Activated gamma-delta T cell treated with Interleukin-2 at 50 U/mL for 16 hours (primary cell): ENCODE measurements around the gene NELL1.
A peak's percentile ranks its signal among the peaks of the same experiment; 100 is the strongest.

ENCODE experiments used
- DNase-seq: peaks from one replicate; pipeline ENCODE4 v3.0.0-alpha.2; 2020

The NELL1 gene

GRCh38 chr11:20668844-20669819 lies at the start of gene NELL1:
NELL1 (plus strand) TSS chr11:20669586.
- DNase-seq: no peak

DNA sequence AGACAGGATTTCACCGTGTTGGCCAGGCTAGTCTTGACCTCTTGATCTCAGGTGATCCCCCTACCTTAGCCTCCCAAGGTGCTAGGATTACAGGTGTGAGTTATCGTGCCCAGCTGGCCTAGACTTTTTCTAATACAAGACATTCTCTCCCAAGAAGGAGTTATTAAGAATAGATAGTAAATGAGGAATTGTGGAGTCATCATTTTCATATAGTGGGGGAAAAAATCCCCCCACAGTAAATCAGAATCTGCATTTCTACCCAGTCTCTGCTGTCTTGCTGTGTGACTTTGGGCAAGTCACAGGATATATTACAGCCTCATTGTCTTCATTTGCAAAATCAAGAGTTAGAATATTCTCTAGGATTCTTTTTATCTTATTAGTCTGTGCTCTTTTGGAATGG lies 48.4 kb upstream of the NELL1 start:
- DNase-seq: no peak

GRCh38 chr11:20621679-20622078 lies 47.7 kb upstream of the NELL1 start:
- no peak for DNase-seq

- DNase-seq: no peak
Measured at GRCh38 chr11:20623252-20623651, 46.1 kb upstream of the NELL1 start.

GRCh38 chr11:20626279-20626678 lies 43.1 kb upstream of the NELL1 start:
- DNase-seq: no peak

DNA sequence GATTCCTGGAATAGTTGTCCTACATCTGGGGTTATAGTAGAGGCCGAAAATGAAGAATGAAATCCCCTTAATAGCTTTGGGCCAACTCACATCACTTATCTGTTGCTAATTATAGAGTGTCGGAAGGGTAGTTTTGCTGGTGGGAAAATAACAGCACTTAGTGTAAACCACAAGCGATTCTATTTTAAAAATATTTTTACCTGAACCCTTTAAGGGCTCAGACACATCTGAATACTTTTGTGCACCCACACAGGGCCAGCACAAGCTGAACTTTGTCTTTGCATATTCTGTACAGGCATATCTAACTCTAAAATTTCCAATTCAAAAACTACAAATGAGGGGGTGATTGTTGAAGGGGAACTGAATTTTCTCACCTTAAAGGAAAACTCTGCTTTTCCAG lies 42.4 kb upstream of the NELL1 start:
- DNase-seq: no peak

DNA sequence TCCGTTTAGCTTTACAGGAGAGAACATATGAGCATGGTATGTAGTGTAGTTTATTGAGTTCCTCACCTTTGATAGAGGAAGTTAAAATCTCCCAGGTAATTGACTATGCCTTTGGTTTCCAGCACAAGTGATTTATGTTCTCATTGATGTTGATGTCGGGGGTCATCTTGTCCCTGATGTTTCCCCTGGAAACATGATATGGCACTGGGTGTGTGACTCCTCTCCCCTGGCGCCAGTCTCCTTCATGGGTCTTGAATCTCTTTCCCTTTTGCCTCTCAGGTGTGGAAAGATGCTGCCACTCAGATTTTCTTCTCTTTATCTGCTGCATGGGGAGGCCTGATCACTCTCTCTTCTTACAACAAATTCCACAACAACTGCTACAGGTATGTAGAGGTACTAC lies 41.7 kb upstream of the NELL1 start:
- no peak for DNase-seq

DNA sequence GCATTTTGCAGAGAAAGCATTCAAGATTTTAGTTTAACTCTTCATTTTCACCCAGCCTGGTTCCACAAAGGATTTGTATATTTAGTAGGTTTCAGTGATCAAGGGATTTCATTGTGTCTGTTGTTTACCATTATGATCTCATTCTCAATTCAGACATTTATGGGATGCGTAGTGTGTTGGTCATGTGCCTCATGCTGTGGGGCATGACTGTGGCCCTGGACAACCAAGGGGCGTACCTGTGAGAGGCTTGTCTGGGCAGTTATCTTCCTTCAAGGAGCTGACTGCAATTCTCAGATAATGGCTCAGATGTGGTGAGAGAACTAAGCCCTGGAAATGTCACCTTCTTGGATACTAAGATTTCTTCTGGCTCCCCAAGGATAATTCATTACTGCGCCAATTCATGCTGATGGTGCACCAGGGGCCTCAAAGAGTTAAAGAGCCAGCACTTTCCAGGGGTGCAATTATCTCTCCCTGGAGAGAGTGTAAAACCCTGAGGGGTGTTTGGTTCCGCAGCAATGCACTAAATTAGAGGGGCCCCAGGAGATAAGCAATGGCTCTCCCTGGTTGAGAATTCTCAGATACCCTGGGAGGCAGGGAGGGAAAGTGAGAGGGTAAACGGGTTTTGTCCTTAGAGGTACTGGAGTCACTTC lies 37.7 kb upstream of the NELL1 start:
- no peak for DNase-seq

DNA sequence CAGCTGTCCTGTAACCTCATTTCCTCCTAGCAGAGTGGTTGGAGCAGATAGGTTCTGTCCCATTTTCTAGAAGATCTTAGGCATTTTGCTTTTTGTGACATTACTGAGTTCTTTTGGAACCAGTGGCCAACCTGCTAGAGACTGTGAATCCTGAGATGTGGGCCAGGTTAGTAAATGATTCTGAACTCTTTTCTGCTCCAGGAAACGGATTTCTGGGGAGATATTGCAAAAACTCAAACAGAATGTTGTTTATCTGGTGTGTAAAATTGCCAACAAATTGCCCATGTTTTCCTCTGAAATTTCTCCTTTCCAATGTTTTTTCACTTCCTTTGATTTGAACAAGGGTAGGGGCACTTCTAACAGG lies 37.2 kb upstream of the NELL1 start:
- no peak for DNase-seq

DNA sequence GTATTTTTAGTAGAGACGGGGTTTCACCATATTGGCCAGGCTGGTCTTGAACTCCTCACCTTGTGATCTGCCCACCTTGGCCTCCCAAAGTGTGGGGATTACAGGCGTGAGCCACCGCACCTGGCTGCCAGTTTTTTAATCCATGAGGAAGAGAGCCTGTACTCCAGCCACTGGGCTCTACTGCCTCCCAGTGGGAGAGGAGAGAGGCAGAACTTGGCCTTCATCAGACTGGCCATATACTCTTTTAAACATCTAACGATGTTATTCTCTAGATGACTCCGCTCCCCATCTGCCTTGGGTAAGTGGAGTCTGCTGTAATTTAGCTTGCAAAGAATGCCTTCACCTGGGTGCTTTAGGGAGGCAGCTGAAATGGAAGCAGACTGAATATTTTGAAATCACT lies 35.3 kb upstream of the NELL1 start:
- DNase-seq: no peak

- DNase-seq: no peak
Measured at GRCh38 chr11:20634781-20635180, 34.6 kb upstream of the NELL1 start.

DNA sequence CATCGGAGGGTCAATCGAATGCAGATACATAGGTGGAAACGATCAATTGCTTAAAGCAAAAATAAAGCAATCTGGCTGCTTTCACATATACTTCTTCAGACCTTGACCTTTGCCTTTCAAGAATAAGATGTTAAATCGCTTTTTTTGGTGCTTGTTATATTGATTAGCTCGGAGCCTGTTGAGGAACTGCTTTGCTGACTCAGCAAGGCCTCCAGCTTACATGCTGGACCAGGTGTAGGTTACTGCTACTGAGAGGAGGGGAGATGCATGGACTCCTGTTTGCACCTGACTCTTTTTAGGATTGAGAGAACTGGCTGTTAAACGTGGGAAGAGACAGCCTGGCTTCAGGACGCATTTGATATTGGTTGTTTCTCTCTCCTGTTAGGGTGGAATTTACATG lies 31.3 kb upstream of the NELL1 start:
- no peak for DNase-seq

DNA sequence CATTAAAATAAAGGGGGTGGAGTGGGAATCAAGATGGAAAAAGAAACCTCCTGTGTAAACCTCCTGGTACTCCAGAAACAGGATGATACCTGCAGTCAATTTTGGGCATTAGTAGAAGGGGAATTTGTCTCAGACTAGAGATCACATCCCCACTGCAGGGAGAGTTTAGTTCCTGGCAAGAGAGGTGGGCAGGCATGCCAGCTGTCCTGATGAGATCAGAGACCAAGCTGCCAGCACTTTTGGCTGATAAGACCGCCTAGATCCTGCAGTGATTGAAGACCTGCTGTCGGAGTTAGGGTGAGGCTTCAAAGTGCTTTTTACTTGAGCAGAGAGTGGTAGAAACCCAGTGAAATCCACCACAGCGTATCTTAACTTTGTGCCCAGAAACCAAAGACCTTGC lies 29.7 kb upstream of the NELL1 start:
- DNase-seq: no peak

DNA sequence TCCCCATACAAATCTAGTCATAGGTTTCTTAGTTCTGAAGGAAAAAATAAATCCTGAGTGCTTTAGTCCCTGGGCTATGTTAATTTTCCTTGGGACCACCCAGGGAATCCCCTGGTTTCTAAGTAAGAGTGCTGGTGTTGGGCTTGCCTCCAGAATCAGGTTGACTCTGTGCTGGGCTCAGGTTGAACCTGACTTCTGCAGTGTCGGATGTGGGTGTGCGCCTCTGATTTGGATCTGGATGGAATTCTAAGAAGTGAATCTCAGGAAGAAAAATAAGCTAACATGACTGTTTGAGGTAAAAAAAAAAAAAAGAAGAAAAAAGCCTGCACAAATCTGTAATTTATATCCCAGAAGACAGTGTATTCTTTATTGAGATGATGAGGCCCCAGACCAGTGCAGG lies 29.0 kb upstream of the NELL1 start:
- DNase-seq: no peak

DNA sequence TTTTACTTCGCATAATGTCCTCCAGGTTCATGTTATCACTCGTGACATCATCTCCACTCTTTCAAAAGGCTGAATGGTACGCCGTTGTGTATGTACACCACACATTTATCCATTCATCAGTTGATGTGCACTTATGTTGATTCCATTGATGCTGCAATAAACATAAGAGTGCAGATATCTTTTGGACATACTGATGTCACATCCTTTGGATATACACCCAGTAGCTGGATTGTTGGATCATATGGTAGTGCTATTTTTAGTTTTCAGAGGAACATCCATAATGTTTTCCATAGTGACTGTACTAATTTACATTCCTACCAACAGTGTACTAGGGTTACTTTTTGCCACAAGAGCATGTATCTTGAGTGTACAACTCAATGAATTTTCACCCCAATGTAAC lies 25.0 kb upstream of the NELL1 start:
- no peak for DNase-seq

DNA sequence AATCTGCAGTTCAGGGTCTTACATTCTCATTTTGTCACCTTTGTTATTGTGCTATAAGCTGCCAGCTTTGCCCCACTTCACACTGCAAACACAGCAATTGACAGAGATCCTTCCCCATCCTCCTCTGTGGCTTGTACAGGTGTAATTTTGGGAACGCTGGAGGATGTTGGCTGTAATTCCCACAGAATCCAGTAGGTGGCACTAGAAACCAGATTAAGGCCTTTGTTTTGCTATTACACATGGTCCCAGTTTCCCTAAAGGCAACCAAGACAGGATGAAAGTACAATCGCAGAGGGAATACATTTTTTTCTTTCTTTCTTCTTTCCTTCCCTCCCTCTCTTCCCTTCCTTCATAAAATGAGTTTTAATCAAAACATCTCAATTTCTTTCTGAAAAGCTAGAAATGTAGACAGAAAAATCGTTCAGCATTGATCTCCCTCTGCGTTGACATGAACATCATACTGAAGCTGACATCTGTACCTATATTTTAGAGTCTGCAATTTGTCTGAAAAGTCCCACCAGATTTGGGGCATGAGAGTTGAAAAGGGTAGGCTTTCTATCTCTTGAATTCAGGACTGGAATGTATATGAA lies 21.3 kb upstream of the NELL1 start:
- DNase-seq: peak; percentile 30

DNA sequence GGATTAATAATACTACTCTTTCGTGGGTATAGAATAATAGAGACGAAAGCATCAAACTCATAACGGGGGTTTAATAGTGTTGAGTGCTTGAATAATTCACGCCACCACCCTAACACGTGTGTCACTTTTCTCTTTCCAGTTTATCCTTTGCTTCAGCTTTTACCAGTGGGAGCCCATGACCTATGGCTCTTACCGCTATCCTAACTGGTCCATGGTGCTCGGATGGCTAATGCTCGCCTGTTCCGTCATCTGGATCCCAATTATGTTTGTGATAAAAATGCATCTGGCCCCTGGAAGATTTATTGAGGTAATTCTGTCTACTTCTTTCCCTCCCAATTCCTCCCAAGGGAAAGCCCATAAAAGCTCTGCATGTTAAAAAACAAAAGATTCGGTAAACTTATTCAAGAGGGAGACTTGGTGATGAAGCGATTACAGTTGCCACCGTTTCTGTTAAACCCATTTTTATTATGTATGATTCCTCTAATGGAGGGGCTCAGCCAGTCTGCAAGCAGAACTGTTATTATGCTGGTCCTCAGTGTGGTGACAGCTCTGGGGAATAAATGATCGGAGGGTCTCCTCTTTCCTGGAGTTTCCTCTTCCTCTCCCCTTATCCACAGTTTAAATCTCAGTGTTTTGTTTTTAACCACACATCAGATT lies 17.1 kb upstream of the NELL1 start:
- no peak for DNase-seq

GRCh38 chr11:20654038-20654437 lies 15.3 kb upstream of the NELL1 start:
- no peak for DNase-seq

- DNase-seq: no peak
Measured at GRCh38 chr11:20656901-20657300, 12.5 kb upstream of the NELL1 start.

- no peak for DNase-seq
Measured at GRCh38 chr11:20658135-20658534, 11.3 kb upstream of the NELL1 start.

DNA sequence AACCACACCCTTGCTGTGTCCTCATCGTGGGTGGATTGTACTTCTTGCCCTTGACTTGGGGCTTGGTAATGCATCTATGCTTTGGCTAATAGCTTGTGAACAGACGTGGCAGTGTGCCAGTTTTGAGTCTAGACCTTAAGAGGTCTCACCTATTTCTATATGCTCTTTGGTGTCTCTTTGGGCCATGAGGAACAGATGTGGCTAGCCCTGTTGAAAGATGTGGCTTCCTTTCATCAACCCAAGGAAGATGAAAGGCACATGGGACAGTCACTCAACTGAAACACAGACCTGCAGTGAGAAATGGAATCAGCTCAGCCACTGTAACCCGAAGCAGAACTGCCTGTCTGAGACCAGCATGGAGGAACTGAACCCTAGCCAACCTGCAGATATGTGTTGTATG lies 7.9 kb upstream of the NELL1 start:
- no peak for DNase-seq

GRCh38 chr11:20661850-20662249 lies 7.5 kb upstream of the NELL1 start:
- no peak for DNase-seq

GRCh38 chr11:20668131-20668809 lies 1.1 kb upstream of the NELL1 start:
- no peak for DNase-seq
